Mesothelial cell of epicardium (in vitro differentiated cells): ENCODE measurements around the gene SND1. TPM values are rescaled to one million over a fixed set of nuclear protein-coding genes. Genes with fewer than 3 reads are reported as not detected.

Experiments
- DNase-seq, 2 experiments: peaks; one replicate each; pipeline ENCODE4 v3.0.0; 2021; ENCODE audit warnings: low spot score in 2 of 2; ENCODE audit not compliant: unreplicated experiment in 2 of 2
- H3K27ac Mint-ChIP-seq: 2 replicates; pipeline ENCODE4 v1.8.0; 2021; ENCODE audit warnings: mixed read lengths
- H3K27me3 Mint-ChIP-seq: 2 replicates; pipeline ENCODE4 v1.8.0; 2021; ENCODE audit warnings: low read depth, mixed read lengths
- H3K36me3 Mint-ChIP-seq: 2 replicates; pipeline ENCODE4 v1.8.0; 2021; ENCODE audit warnings: mixed read lengths
- H3K4me1 Mint-ChIP-seq: 2 replicates; pipeline ENCODE4 v1.8.0; 2021; ENCODE audit warnings: mixed read lengths
- H3K4me3 Mint-ChIP-seq: 2 replicates; pipeline ENCODE4 v1.8.0; 2021; ENCODE audit warnings: mild to moderate bottlenecking, moderate library complexity, mixed read lengths
- H3K9me3 Mint-ChIP-seq: 2 replicates; pipeline ENCODE4 v1.8.0; 2021; ENCODE audit warnings: mixed read lengths
- CTCF ChIP-seq: fragments of 200-600 bp; sonication (generic); IDR thresholded peaks from one replicate; pipeline ENCODE4 v1.5.0; 2021; ENCODE audit warnings: antibody characterized with exemption; ENCODE audit not compliant: unreplicated experiment
- total RNA-seq: library from RNA; stranded (reverse); gene quantifications from 3 replicates; pipeline ENCODE4 v1.2.1, GENCODE V29; 2021

Gene SND1
- total RNA-seq, 1 donor from 2014 or later = 211 TPM

GRCh38 chr7:128071376-128071775, 419.4 kb downstream of the SND1 start:
- Mint-ChIP-seq H3K36me3 (peaks cover 12% of the 10 kb centered on the region), H3K4me1 (no peaks in the 10 kb centered on the region), H3K9me3 (peaks cover 7% of the 10 kb centered on the region), H3K27me3 (no peaks in the 10 kb centered on the region), H3K27ac (no peak overlapping the region), H3K4me3 (no peak overlapping the region)
- DNase-seq = no peak
- no peak for TF ChIP-seq CTCF

GRCh38 chr7:128071801-128072200, 419.8 kb downstream of the SND1 start:
- DNase-seq = no peak
- peaks cover 1% of the 10 kb centered on the region for H3K4me1 Mint-ChIP-seq
- no peak overlapping the region for H3K4me3 Mint-ChIP-seq
- H3K9me3 Mint-ChIP-seq = peaks cover 7% of the 10 kb centered on the region
- no peaks in the 10 kb centered on the region for H3K27me3 Mint-ChIP-seq
- H3K36me3 Mint-ChIP-seq = peaks cover 12% of the 10 kb centered on the region
- no peak for TF ChIP-seq CTCF
- no peak overlapping the region for H3K27ac Mint-ChIP-seq

DNA sequence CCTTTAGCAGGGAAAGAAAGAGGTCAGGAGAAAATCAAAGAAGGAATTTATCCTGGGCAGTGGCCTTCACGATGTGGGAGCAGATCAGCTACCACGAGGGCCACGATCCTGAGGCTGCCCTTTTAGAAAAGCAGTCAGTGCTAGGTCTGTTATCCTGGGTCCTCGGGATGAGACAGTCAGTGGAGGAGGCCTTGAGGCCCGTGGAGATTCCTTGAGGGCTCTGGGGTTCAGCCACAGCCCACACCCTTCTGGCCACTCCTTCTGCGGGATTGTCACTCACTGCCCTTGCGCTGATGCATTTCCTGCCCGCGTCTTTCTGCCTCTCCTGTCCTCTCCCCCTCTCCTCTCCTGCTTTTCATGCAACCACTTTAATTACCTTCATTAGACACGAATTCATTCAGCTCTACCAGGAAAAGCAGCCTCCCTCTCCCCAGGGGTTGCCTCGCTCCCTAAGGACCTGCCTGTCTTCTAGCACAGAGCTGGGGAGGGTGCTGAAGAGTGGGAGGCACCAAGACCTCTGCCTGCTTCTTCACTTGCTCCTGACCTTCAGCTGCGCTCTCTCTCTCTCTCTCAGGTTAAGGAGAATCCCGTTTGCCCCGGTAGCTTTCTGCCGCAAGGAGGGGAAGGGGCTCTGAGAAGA, 421.8 kb downstream of the SND1 start:
- no peak for DNase-seq
- Mint-ChIP-seq H3K9me3 (peaks cover 7% of the 10 kb centered on the region), H3K27me3 (no peaks in the 10 kb centered on the region), H3K27ac (no peak overlapping the region), H3K36me3 (peaks cover 16% of the 10 kb centered on the region), H3K4me1 (peaks cover 6% of the 10 kb centered on the region), H3K4me3 (no peak overlapping the region)
- no peak for TF ChIP-seq CTCF

GRCh38 chr7:128074336-128074735, 422.3 kb downstream of the SND1 start:
- Mint-ChIP-seq H3K4me1 (peaks cover 6% of the 10 kb centered on the region), H3K4me3 (no peak overlapping the region), H3K27ac (no peak overlapping the region), H3K9me3 (peaks cover 7% of the 10 kb centered on the region), H3K36me3 (peaks cover 16% of the 10 kb centered on the region), H3K27me3 (no peaks in the 10 kb centered on the region)
- DNase-seq = no peak
- TF ChIP-seq CTCF = no peak

- no peak for TF ChIP-seq CTCF
- Mint-ChIP-seq H3K4me1 (peaks cover 6% of the 10 kb centered on the region), H3K4me3 (no peak overlapping the region), H3K36me3 (peaks cover 16% of the 10 kb centered on the region), H3K27ac (no peak overlapping the region), H3K9me3 (peaks cover 7% of the 10 kb centered on the region), H3K27me3 (no peaks in the 10 kb centered on the region)
- no peak for DNase-seq
Measured at GRCh38 chr7:128074736-128075135, 422.7 kb downstream of the SND1 start.
